ENCODE data around the gene ERRFI1. TPM values are rescaled to one million over a fixed set of nuclear protein-coding genes. Genes with fewer than 3 reads are reported as not detected.

The ERRFI1 gene
- total and polyA plus RNA-seq, 4 donors, result 60.7 to 424 (median 106) TPM

DNA sequence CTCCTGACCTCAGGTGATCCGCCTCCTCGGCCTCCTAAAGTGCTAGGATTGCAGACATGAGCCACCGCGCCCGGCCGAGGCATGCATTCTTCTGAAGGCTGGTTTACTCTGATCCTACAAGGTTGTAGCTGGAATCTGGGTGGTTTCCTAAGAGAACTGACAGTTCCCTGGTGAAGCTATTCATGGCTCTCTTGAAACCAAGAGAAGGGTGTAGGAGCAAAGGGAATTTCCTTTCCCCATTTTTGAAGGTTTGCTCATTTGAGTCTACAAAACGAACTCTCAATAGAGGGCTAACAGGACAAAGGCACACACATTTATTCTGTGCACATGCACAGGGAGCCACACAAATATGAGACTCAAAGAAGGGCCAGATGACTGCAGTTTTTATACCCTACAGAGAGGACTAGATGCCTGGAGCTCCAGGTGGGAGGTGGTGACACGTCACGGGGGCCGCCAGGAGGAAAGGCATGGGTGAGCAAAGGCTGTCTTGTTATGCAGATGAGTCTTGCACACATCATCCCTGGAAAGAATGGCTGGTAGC is 49.5 kb upstream of the ERRFI1 start:
- no peak overlapping the region for H3K27ac ChIP-seq (ENCODE audit: low read depth in 1 of 2, low read length in 2 of 2)
- H3K27me3 ChIP-seq (ENCODE audit: control insufficient read depth in 4 of 4, insufficient read depth in 4 of 4, low read length in 3 of 4), result no peaks in the 10 kb centered on the region
- WGBS, result 97% methylated on average over 10 of the region's 10 CpGs
- H3K9ac ChIP-seq (ENCODE audit: low read depth in 1 of 2, low read length in 2 of 2), result no peak overlapping the region
- DNase-seq (ENCODE audit: low spot score), result no peak
- H3K4me1 ChIP-seq (ENCODE audit: control insufficient read depth in 4 of 4, insufficient read depth in 4 of 4, low read length in 3 of 4), result no peaks in the 10 kb centered on the region
- H3K4me3 ChIP-seq (ENCODE audit: low read depth in 1 of 3, low read length in 3 of 3), result no peak overlapping the region
- no peaks in the 10 kb centered on the region for H3K9me3 ChIP-seq (ENCODE audit: control insufficient read depth in 4 of 4, low read length in 3 of 4)
- TF ChIP-seq HNF4G (IDR thresholded peaks at IDR 0.05), result no peak
- TF ChIP-seq, protein P1, sequence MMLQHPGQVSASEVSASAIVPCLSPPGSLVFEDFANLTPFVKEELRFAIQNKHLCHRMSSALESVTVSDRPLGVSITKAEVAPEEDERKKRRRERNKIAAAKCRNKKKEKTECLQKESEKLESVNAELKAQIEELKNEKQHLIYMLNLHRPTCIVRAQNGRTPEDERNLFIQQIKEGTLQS (IDR thresholded peaks at IDR 0.05), result no peak
- TF ChIP-seq, protein P2, sequence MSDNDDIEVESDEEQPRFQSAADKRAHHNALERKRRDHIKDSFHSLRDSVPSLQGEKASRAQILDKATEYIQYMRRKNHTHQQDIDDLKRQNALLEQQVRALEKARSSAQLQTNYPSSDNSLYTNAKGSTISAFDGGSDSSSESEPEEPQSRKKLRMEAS (IDR thresholded peaks at IDR 0.05), result no peak
- no peak for TF ChIP-seq EGR1 (IDR thresholded peaks at IDR 0.05; ENCODE audit: low read depth in 2 of 2)
- no peak for TF ChIP-seq JUND (IDR thresholded peaks at IDR 0.05)
- TF ChIP-seq, protein P3, sequence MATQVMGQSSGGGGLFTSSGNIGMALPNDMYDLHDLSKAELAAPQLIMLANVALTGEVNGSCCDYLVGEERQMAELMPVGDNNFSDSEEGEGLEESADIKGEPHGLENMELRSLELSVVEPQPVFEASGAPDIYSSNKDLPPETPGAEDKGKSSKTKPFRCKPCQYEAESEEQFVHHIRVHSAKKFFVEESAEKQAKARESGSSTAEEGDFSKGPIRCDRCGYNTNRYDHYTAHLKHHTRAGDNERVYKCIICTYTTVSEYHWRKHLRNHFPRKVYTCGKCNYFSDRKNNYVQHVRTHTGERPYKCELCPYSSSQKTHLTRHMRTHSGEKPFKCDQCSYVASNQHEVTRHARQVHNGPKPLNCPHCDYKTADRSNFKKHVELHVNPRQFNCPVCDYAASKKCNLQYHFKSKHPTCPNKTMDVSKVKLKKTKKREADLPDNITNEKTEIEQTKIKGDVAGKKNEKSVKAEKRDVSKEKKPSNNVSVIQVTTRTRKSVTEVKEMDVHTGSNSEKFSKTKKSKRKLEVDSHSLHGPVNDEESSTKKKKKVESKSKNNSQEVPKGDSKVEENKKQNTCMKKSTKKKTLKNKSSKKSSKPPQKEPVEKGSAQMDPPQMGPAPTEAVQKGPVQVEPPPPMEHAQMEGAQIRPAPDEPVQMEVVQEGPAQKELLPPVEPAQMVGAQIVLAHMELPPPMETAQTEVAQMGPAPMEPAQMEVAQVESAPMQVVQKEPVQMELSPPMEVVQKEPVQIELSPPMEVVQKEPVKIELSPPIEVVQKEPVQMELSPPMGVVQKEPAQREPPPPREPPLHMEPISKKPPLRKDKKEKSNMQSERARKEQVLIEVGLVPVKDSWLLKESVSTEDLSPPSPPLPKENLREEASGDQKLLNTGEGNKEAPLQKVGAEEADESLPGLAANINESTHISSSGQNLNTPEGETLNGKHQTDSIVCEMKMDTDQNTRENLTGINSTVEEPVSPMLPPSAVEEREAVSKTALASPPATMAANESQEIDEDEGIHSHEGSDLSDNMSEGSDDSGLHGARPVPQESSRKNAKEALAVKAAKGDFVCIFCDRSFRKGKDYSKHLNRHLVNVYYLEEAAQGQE (IDR thresholded peaks at IDR 0.05), result no peak
- no peaks in the 10 kb centered on the region for H3K36me3 ChIP-seq (ENCODE audit: control insufficient read depth in 4 of 4, insufficient read depth in 3 of 4, low read depth in 1 of 4, low read length in 3 of 4)

DNA sequence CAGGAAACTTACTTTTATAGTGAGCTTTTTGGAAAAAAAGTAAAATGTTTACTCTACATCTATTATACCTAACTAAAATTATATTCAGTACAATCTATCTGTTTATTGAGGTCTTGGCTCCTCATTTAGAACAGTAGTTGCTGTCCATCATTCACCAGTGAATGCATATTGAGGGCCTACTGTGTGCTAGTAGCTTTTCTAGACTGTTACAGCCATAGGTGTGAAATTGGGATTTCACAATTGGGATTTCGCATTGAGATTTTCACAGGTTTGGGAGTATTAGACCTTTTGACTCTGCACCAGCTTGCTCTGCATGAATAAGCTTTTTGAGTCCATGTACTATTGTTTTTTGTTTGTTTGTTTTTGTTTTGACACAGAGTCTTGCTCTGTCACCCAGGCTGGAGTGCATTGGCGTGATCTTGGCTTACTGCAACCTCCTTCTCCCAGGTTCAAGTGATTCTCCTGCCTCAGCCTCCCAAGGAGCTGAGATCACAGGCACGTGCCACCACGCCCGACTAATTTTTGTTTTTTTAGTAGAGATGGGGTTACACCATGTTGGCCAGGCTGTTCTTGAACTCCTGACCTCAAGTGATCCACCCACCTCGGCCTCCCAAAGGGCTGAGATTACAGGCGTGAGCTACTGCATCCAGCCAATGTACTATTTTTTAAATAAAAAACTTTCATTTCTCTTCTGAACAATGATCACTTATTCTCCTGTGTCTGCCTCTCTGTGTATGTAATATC is 47.2 kb upstream of the ERRFI1 start:
- 72% methylated on average over 7 of the region's 7 CpGs for WGBS
- H3K9me3 ChIP-seq (ENCODE audit: control insufficient read depth in 4 of 4, low read length in 3 of 4), result no peaks in the 10 kb centered on the region
- H3K27ac ChIP-seq (ENCODE audit: low read depth in 1 of 2, low read length in 2 of 2), result no peak overlapping the region
- H3K36me3 ChIP-seq (ENCODE audit: control insufficient read depth in 4 of 4, insufficient read depth in 3 of 4, low read depth in 1 of 4, low read length in 3 of 4), result no peaks in the 10 kb centered on the region
- H3K9ac ChIP-seq (ENCODE audit: low read depth in 1 of 2, low read length in 2 of 2), result no peak overlapping the region
- no peak overlapping the region for H3K4me3 ChIP-seq (ENCODE audit: low read depth in 1 of 3, low read length in 3 of 3)
- no peaks in the 10 kb centered on the region for H3K27me3 ChIP-seq (ENCODE audit: control insufficient read depth in 4 of 4, insufficient read depth in 4 of 4, low read length in 3 of 4)
- no peaks in the 10 kb centered on the region for H3K4me1 ChIP-seq (ENCODE audit: control insufficient read depth in 4 of 4, insufficient read depth in 4 of 4, low read length in 3 of 4)
- TF ChIP-seq SP1 (IDR thresholded peaks at IDR 0.05) (no peak), NR2F2 (IDR thresholded peaks at IDR 0.05) (no peak), RXRA (IDR thresholded peaks at IDR 0.05) (no peak), FOXA1 (IDR thresholded peaks at IDR 0.05) (no peak), EGR1 (IDR thresholded peaks at IDR 0.05; ENCODE audit: low read depth in 2 of 2) (no peak), JUND (IDR thresholded peaks at IDR 0.05) (no peak), YY1 (IDR thresholded peaks at IDR 0.05) (no peak), TAF1 (conservative IDR thresholded peaks at IDR 0.05) (no peak), HNF4G (IDR thresholded peaks at IDR 0.05) (no peak), GABPA (IDR thresholded peaks at IDR 0.05 in 1 of 2, conservative IDR thresholded peaks at IDR 0.05 in 1 of 2) (no peak), HNF4A (conservative IDR thresholded peaks at IDR 0.05) (no peak)
- TF ChIP-seq, protein P4, sequence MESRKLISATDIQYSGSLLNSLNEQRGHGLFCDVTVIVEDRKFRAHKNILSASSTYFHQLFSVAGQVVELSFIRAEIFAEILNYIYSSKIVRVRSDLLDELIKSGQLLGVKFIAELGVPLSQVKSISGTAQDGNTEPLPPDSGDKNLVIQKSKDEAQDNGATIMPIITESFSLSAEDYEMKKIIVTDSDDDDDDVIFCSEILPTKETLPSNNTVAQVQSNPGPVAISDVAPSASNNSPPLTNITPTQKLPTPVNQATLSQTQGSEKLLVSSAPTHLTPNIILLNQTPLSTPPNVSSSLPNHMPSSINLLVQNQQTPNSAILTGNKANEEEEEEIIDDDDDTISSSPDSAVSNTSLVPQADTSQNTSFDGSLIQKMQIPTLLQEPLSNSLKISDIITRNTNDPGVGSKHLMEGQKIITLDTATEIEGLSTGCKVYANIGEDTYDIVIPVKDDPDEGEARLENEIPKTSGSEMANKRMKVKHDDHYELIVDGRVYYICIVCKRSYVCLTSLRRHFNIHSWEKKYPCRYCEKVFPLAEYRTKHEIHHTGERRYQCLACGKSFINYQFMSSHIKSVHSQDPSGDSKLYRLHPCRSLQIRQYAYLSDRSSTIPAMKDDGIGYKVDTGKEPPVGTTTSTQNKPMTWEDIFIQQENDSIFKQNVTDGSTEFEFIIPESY (IDR thresholded peaks at IDR 0.05), result no peak
- TF ChIP-seq, protein P5, sequence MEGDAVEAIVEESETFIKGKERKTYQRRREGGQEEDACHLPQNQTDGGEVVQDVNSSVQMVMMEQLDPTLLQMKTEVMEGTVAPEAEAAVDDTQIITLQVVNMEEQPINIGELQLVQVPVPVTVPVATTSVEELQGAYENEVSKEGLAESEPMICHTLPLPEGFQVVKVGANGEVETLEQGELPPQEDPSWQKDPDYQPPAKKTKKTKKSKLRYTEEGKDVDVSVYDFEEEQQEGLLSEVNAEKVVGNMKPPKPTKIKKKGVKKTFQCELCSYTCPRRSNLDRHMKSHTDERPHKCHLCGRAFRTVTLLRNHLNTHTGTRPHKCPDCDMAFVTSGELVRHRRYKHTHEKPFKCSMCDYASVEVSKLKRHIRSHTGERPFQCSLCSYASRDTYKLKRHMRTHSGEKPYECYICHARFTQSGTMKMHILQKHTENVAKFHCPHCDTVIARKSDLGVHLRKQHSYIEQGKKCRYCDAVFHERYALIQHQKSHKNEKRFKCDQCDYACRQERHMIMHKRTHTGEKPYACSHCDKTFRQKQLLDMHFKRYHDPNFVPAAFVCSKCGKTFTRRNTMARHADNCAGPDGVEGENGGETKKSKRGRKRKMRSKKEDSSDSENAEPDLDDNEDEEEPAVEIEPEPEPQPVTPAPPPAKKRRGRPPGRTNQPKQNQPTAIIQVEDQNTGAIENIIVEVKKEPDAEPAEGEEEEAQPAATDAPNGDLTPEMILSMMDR (IDR thresholded peaks at IDR 0.05; ENCODE audit: low read depth, low read length, missing input control), result no peak
- TF ChIP-seq, protein P2 (IDR thresholded peaks at IDR 0.05), result no peak
- TF ChIP-seq, protein P3 (IDR thresholded peaks at IDR 0.05), result no peak
- TF ChIP-seq, protein P1 (IDR thresholded peaks at IDR 0.05), result no peak
- no peak for DNase-seq (ENCODE audit: low spot score)

Data from liver (tissue), 9 donors.